GM12891 (cell line): ENCODE results near the gene ZNF35. TPM values are rescaled to one million over a fixed set of nuclear protein-coding genes. Genes with fewer than 3 reads are reported as not detected.
A peak's percentile ranks its signal among the peaks of the same experiment; 100 is the strongest.

Experiments
- DNase-seq: peaks from one replicate; pipeline ENCODE4 v3.0.0; 2011; ENCODE audit warnings: low spot score; ENCODE audit not compliant: insufficient read length
- FAIRE-seq: peaks from 2 replicates; lab custom pipeline; 2011; peaks lifted over from hg19 to GRCh38; lab: Jason Lieb, UNC
- PAX5 ChIP-seq: IDR thresholded peaks from 2 replicates; pipeline ENCODE4 v1.6.1; 2011; ENCODE audit warnings: low read length, moderate library complexity, mild to moderate bottlenecking; ENCODE audit not compliant: insufficient read depth, severe bottlenecking
- POLR2A ChIP-seq: IDR thresholded peaks from 2 replicates; pipeline ENCODE4 v1.6.1; 2011; ENCODE audit warnings: low read depth, low read length, control low read depth
- POLR2AphosphoS5 ChIP-seq: IDR thresholded peaks from 2 replicates; pipeline ENCODE4 v1.6.1; 2011; ENCODE audit warnings: low read depth, low read length, control low read depth
- POU2F2 ChIP-seq: IDR thresholded peaks from 2 replicates; pipeline ENCODE4 v1.6.1; 2011; ENCODE audit warnings: low read depth, mild to moderate bottlenecking, control low read depth, low read length, moderate library complexity
- SPI1 ChIP-seq: IDR thresholded peaks from 2 replicates; pipeline ENCODE4 v1.6.1; 2011; ENCODE audit warnings: low read depth, low read length, control low read depth
- TAF1 ChIP-seq: IDR thresholded peaks from 2 replicates; pipeline ENCODE4 v1.6.1; 2011; ENCODE audit warnings: low read depth, low read length, control low read depth
- polyA plus RNA-seq: library from polyadenylated mRNA; unstranded; fragments of >200 nt; gene quantifications from one replicate; pipeline ENCODE4 v1.2.1, GENCODE V29; 2012; ENCODE audit warnings: low read depth, missing spikeins, inconsistent platforms; ENCODE audit not compliant: missing spikeins

ZNF35 gene
- polyA plus RNA-seq, result 5.4 TPM

- FAIRE-seq (peak; percentile 88), DNase-seq (peak; percentile 70)
- peak; percentile 42; the same call in 1 of the 2 replicates for TF ChIP-seq SPI1
- peak; percentile 65; the same call in 1 of the 2 replicates for TF ChIP-seq POU2F2
- TF ChIP-seq POLR2AphosphoS5, result peak; percentile 84
- no peak for TF ChIP-seq PAX5
- TF ChIP-seq POLR2A, result peak; percentile 80
- TF ChIP-seq TAF1, result peak; percentile 95
Observed at GRCh38 chr3:44648564-44649229, at the start of gene ZNF35. ZNF35 (plus strand) TSS chr3:44648732; CDS start chr3:44651068, 2,336 bp downstream.

- DNase-seq (no peak), FAIRE-seq (no peak)
- TF ChIP-seq POU2F2, result no peak
- no peak for TF ChIP-seq TAF1
- TF ChIP-seq SPI1, result no peak
- TF ChIP-seq POLR2AphosphoS5, result no peak
- TF ChIP-seq PAX5, result no peak
- no peak for TF ChIP-seq POLR2A
Observed at GRCh38 chr3:44601749-44602148, 46.8 kb upstream of the ZNF35 start.

- no peak for DNase-seq
- TF ChIP-seq TAF1, result no peak
- no peak for TF ChIP-seq SPI1
- TF ChIP-seq PAX5, result no peak
- no peak for TF ChIP-seq POU2F2
- no peak for TF ChIP-seq POLR2A
- no peak for TF ChIP-seq POLR2AphosphoS5
- FAIRE-seq, result no peak
Observed at GRCh38 chr3:44612678-44613077, 35.9 kb upstream of the ZNF35 start.

GRCh38 chr3:44624749-44625480 lies 23.6 kb upstream of the ZNF35 start, which contains the start of gene ZNF197:
ZNF197 (plus strand) TSS chr3:44625036; CDS start chr3:44629155, 4,119 bp downstream.
- TF ChIP-seq TAF1 (peak; percentile 88; the same call in 1 of the 2 replicates), POU2F2 (no peak; the same call in 1 of the 2 replicates), SPI1 (no peak), POLR2AphosphoS5 (peak; percentile 82), POLR2A (peak; percentile 70), PAX5 (no peak)
- DNase-seq (peak; percentile 52), FAIRE-seq (peak; percentile 80)

- no peak for DNase-seq
- TF ChIP-seq TAF1 (no peak), POLR2A (no peak), PAX5 (no peak), POLR2AphosphoS5 (no peak), SPI1 (no peak), POU2F2 (no peak)
- FAIRE-seq, result no peak
Observed at GRCh38 chr3:44628716-44629115, 19.8 kb upstream of the ZNF35 start.

GRCh38 chr3:44632193-44632592 lies 16.3 kb upstream of the ZNF35 start:
- TF ChIP-seq SPI1 (no peak), PAX5 (no peak), TAF1 (no peak), POLR2A (no peak), POLR2AphosphoS5 (no peak), POU2F2 (no peak)
- DNase-seq, result no peak
- FAIRE-seq, result no peak

GRCh38 chr3:44642337-44642736 lies 6.2 kb upstream of the ZNF35 start:
- FAIRE-seq (no peak), DNase-seq (no peak)
- TF ChIP-seq POLR2A (no peak), POLR2AphosphoS5 (no peak), PAX5 (no peak), POU2F2 (no peak), TAF1 (no peak), SPI1 (no peak)

- TF ChIP-seq PAX5, result no peak
- no peak for TF ChIP-seq SPI1
- DNase-seq, result no peak
- no peak for FAIRE-seq
Observed at GRCh38 chr3:44643024-44643423, 5.5 kb upstream of the ZNF35 start.

- DNase-seq, result no peak
- FAIRE-seq, result no peak
- no peak for TF ChIP-seq POU2F2
- TF ChIP-seq POLR2AphosphoS5, result no peak
- TF ChIP-seq PAX5, result no peak
- TF ChIP-seq TAF1, result no peak
- no peak for TF ChIP-seq POLR2A
- TF ChIP-seq SPI1, result no peak
Observed at GRCh38 chr3:44647771-44648170, 761 bp upstream of the ZNF35 start.

- TF ChIP-seq SPI1 (no peak), PAX5 (no peak), POLR2A (no peak), TAF1 (no peak), POLR2AphosphoS5 (no peak), POU2F2 (no peak)
- no peak for FAIRE-seq
- no peak for DNase-seq
Observed at GRCh38 chr3:44649709-44650108, 1.2 kb downstream of the ZNF35 start.
